HAP-1 (cell line): ENCODE results near the gene CNTNAP2.

Experiments
- DNase-seq, 2 experiments: peaks; one replicate each; pipeline ENCODE4 v3.0.0-alpha.2; 2016 to 2020; ENCODE audit warnings: low spot score in 2 of 2
- H3K27me3 ChIP-seq: fragments of 250-450 bp; sonication (Bioruptor Pico); 2 replicates; pipeline ENCODE4 v1.5.1; 2020; ENCODE audit warnings: low read depth, mild to moderate bottlenecking, moderate library complexity
- H3K36me3 ChIP-seq: fragments of 250-450 bp; sonication (Bioruptor Pico); replicated peaks from 2 replicates; pipeline ENCODE4 v1.5.1; 2020; ENCODE audit warnings: mild to moderate bottlenecking
- H3K4me1 ChIP-seq: fragments of 250-450 bp; sonication (Bioruptor Pico); 2 replicates; pipeline ENCODE4 v1.5.1; 2020; ENCODE audit warnings: mild to moderate bottlenecking
- H3K4me3 ChIP-seq: fragments of 250-450 bp; sonication (Bioruptor Pico); 2 replicates; pipeline ENCODE4 v1.5.1; 2020; ENCODE audit warnings: mild to moderate bottlenecking, moderate library complexity
- H3K9me3 ChIP-seq: fragments of 250-450 bp; sonication (Bioruptor Pico); 2 replicates; pipeline ENCODE4 v1.5.1; 2020; ENCODE audit warnings: mild to moderate bottlenecking, moderate library complexity
- in situ Hi-C: fragments of 300-500 bp; cut with MboI; formaldehyde crosslinking; loops from 3 replicates; pipeline ENCODE4 v1.14.3; 2020; ENCODE audit warnings: low sequenced_read_pairs, inconsistent platforms, mixed read lengths

Gene CNTNAP2

GRCh38 chr7:148147438-148147837, 2030.8 kb downstream of the CNTNAP2 start:
- Histone ChIP-seq H3K4me3 (no peak overlapping the region), H3K27me3 (no peaks in the 10 kb centered on the region), H3K4me1 (no peaks in the 10 kb centered on the region), H3K36me3 (no peaks in the 10 kb centered on the region), H3K9me3 (no peaks in the 10 kb centered on the region)
- DNase-seq = no peak
- in situ Hi-C loops = no loop called here

- H3K4me1 ChIP-seq = no peaks in the 10 kb centered on the region
- no peaks in the 10 kb centered on the region for H3K36me3 ChIP-seq
- no peak overlapping the region for H3K4me3 ChIP-seq
- no peak for DNase-seq
- H3K27me3 ChIP-seq = no peaks in the 10 kb centered on the region
- no peaks in the 10 kb centered on the region for H3K9me3 ChIP-seq
- in situ Hi-C loops = no loop called here
Measured at GRCh38 chr7:148148456-148148855, 2031.9 kb downstream of the CNTNAP2 start.

- DNase-seq = no peak
- Histone ChIP-seq H3K9me3 (no peaks in the 10 kb centered on the region), H3K36me3 (no peaks in the 10 kb centered on the region), H3K4me1 (no peaks in the 10 kb centered on the region), H3K27me3 (no peaks in the 10 kb centered on the region), H3K4me3 (no peak overlapping the region)
- in situ Hi-C loops = no loop called here
Measured at GRCh38 chr7:148149730-148150129, 2033.1 kb downstream of the CNTNAP2 start.

GRCh38 chr7:148151778-148152177, 2035.2 kb downstream of the CNTNAP2 start:
- Histone ChIP-seq H3K27me3 (no peaks in the 10 kb centered on the region), H3K4me3 (no peak overlapping the region), H3K4me1 (no peaks in the 10 kb centered on the region), H3K9me3 (no peaks in the 10 kb centered on the region), H3K36me3 (no peaks in the 10 kb centered on the region)
- in situ Hi-C loops = no loop called here
- no peak for DNase-seq

- Histone ChIP-seq H3K4me3 (no peak overlapping the region), H3K27me3 (no peaks in the 10 kb centered on the region), H3K4me1 (no peaks in the 10 kb centered on the region), H3K36me3 (no peaks in the 10 kb centered on the region), H3K9me3 (no peaks in the 10 kb centered on the region)
- no peak for DNase-seq
- in situ Hi-C loops = no loop called here
Measured at GRCh38 chr7:148153616-148154284, 2037.1 kb downstream of the CNTNAP2 start.

GRCh38 chr7:148155000-148155399, 2038.4 kb downstream of the CNTNAP2 start:
- in situ Hi-C loops = no loop called here
- DNase-seq = no peak
- Histone ChIP-seq H3K36me3 (no peaks in the 10 kb centered on the region), H3K4me1 (no peaks in the 10 kb centered on the region), H3K9me3 (no peaks in the 10 kb centered on the region), H3K4me3 (no peak overlapping the region), H3K27me3 (no peaks in the 10 kb centered on the region)

- Histone ChIP-seq H3K4me3 (no peak overlapping the region), H3K4me1 (no peaks in the 10 kb centered on the region), H3K27me3 (no peaks in the 10 kb centered on the region), H3K36me3 (no peaks in the 10 kb centered on the region), H3K9me3 (no peaks in the 10 kb centered on the region)
- in situ Hi-C loops = no loop called here
- no peak for DNase-seq
Measured at GRCh38 chr7:148155826-148156225, 2039.2 kb downstream of the CNTNAP2 start.

- Histone ChIP-seq H3K4me3 (no peak overlapping the region), H3K36me3 (no peaks in the 10 kb centered on the region), H3K9me3 (no peaks in the 10 kb centered on the region), H3K4me1 (no peaks in the 10 kb centered on the region), H3K27me3 (no peaks in the 10 kb centered on the region)
- DNase-seq = no peak
- in situ Hi-C loops = no loop called here
Measured at GRCh38 chr7:148156233-148156632, 2039.6 kb downstream of the CNTNAP2 start.

- Histone ChIP-seq H3K9me3 (no peaks in the 10 kb centered on the region), H3K4me1 (no peaks in the 10 kb centered on the region), H3K36me3 (no peaks in the 10 kb centered on the region), H3K4me3 (no peak overlapping the region), H3K27me3 (no peaks in the 10 kb centered on the region)
- in situ Hi-C loops = no loop called here
- no peak for DNase-seq
Measured at GRCh38 chr7:148159331-148159730, 2042.7 kb downstream of the CNTNAP2 start.

- no peaks in the 10 kb centered on the region for H3K4me1 ChIP-seq
- H3K4me3 ChIP-seq = no peak overlapping the region
- no peaks in the 10 kb centered on the region for H3K27me3 ChIP-seq
- in situ Hi-C loops = no loop called here
- H3K9me3 ChIP-seq = no peaks in the 10 kb centered on the region
- no peak for DNase-seq
- H3K36me3 ChIP-seq = no peaks in the 10 kb centered on the region
Measured at GRCh38 chr7:148161776-148162175, 2045.2 kb downstream of the CNTNAP2 start.

- no peaks in the 10 kb centered on the region for H3K36me3 ChIP-seq
- H3K9me3 ChIP-seq = no peaks in the 10 kb centered on the region
- no peak overlapping the region for H3K4me3 ChIP-seq
- H3K27me3 ChIP-seq = no peaks in the 10 kb centered on the region
- H3K4me1 ChIP-seq = no peaks in the 10 kb centered on the region
- in situ Hi-C loops = no loop called here
- no peak for DNase-seq
Measured at GRCh38 chr7:148162808-148163207, 2046.2 kb downstream of the CNTNAP2 start.

GRCh38 chr7:148163246-148163645, 2046.6 kb downstream of the CNTNAP2 start:
- Histone ChIP-seq H3K36me3 (no peaks in the 10 kb centered on the region), H3K4me3 (no peak overlapping the region), H3K9me3 (no peaks in the 10 kb centered on the region), H3K4me1 (no peaks in the 10 kb centered on the region), H3K27me3 (no peaks in the 10 kb centered on the region)
- DNase-seq = no peak
- in situ Hi-C loops = no loop called here

GRCh38 chr7:148172920-148173319, 2056.3 kb downstream of the CNTNAP2 start:
- Histone ChIP-seq H3K27me3 (no peaks in the 10 kb centered on the region), H3K9me3 (no peaks in the 10 kb centered on the region), H3K4me1 (no peaks in the 10 kb centered on the region), H3K36me3 (no peaks in the 10 kb centered on the region), H3K4me3 (no peak overlapping the region)
- in situ Hi-C loops = no loop called here
- no peak for DNase-seq

- Histone ChIP-seq H3K36me3 (no peaks in the 10 kb centered on the region), H3K4me1 (no peaks in the 10 kb centered on the region), H3K27me3 (no peaks in the 10 kb centered on the region), H3K4me3 (no peak overlapping the region), H3K9me3 (no peaks in the 10 kb centered on the region)
- DNase-seq = no peak
- in situ Hi-C loops = no loop called here
Measured at GRCh38 chr7:148173369-148173768, 2056.8 kb downstream of the CNTNAP2 start.

- Histone ChIP-seq H3K4me3 (no peak overlapping the region), H3K27me3 (no peaks in the 10 kb centered on the region), H3K36me3 (no peaks in the 10 kb centered on the region), H3K9me3 (no peaks in the 10 kb centered on the region), H3K4me1 (no peaks in the 10 kb centered on the region)
- in situ Hi-C loops = no loop called here
- DNase-seq = no peak
Measured at GRCh38 chr7:148174376-148174775, 2057.8 kb downstream of the CNTNAP2 start.
